ENCODE measurements around the gene DAGLB. TPM values are rescaled to one million over a fixed set of nuclear protein-coding genes. Genes with fewer than 3 reads are reported as not detected.

Gene DAGLB, protein sequence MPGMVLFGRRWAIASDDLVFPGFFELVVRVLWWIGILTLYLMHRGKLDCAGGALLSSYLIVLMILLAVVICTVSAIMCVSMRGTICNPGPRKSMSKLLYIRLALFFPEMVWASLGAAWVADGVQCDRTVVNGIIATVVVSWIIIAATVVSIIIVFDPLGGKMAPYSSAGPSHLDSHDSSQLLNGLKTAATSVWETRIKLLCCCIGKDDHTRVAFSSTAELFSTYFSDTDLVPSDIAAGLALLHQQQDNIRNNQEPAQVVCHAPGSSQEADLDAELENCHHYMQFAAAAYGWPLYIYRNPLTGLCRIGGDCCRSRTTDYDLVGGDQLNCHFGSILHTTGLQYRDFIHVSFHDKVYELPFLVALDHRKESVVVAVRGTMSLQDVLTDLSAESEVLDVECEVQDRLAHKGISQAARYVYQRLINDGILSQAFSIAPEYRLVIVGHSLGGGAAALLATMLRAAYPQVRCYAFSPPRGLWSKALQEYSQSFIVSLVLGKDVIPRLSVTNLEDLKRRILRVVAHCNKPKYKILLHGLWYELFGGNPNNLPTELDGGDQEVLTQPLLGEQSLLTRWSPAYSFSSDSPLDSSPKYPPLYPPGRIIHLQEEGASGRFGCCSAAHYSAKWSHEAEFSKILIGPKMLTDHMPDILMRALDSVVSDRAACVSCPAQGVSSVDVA
- total RNA-seq = 10 to 100 TPM; 13.1 to 13.6 TPM

DNA sequence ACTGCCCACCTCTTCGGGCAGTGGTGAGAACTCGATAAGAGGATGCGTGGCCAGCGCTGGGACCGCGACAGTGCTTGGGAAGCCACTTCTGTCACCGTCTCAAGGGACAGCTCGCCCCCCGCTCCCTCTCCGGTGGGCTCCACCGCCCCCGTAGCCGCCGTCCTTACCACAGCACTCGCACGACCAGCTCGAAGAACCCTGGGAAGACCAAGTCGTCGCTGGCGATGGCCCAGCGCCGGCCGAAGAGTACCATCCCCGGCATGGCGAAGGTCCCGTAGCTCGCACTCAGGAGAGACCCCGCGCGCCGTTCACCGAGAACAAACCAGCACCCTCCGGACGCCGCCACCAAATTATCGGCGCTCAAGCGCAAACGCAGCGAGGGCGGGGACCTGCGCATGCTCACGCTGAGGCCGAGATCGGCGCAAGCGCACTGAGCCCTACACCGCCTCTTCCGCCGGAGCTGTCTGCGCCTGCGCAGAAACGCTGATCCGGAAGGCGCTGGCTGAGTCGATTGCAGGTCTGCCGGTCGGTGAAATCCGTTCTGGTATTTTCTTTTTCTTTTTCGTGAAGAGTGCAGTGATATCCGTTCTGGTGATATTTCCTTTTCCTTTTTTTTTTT, at the start of gene DAGLB:
Gene DAGLB (minus strand): TSS at position 374 of the 619 bp plus-strand sequence. CDS start 112 bp downstream, at position 262.
- Mint-ChIP-seq H3K36me3 (ENCODE audit: low read depth) (peaks cover 20% of the 10 kb centered on the region), H3K4me1 (ENCODE audit: low read depth) (peaks cover 37% of the 10 kb centered on the region), H3K9me3 (no peaks in the 10 kb centered on the region), H3K4me3 (peak within 1 kb of the TSS; percentile 91), H3K27me3 (ENCODE audit: low read depth) (no peaks in the 10 kb centered on the region), H3K27ac (peak within 1 kb of the TSS; percentile 89)
- CTCF ChIA-PET = interaction anchor here (0.6 to 1.0 kb wide), 6 partner anchors 10 to 283 kb away, joined by 3 to 4 read pairs (median 3); no protein-coding TSS in a partner anchor
- DNase-seq = peak; percentile 96
- intact Hi-C loops (cut with micrococcal nuclease) = loop anchor here (1.0 to 5.0 kb wide), 3 partner anchors 12 to 750 kb away; partner anchors contain the start of gene ZNF12

DNA sequence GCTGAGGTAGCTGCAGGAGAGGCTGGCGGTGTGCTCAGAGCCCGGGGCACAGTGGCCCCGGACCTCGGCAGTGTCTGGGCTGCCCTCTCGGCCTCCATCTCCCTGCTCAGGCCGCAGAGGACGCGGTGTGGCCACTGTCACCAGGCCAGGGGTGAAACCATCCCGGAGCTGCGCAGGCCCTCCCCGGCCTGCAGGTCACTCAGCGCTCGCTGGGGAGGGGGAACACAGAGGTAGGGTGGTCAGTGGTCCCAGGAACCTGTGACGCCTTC, 49.8 kb upstream of the DAGLB start:
- no peak overlapping the region for H3K27ac Mint-ChIP-seq
- CTCF ChIA-PET = no interaction called here
- no peak overlapping the region for H3K4me3 Mint-ChIP-seq
- DNase-seq = no peak
- H3K36me3 Mint-ChIP-seq (ENCODE audit: low read depth) = no peaks in the 10 kb centered on the region
- intact Hi-C loops (cut with micrococcal nuclease) = no loop called here
- no peaks in the 10 kb centered on the region for H3K4me1 Mint-ChIP-seq (ENCODE audit: low read depth)
- H3K9me3 Mint-ChIP-seq = no peaks in the 10 kb centered on the region
- H3K27me3 Mint-ChIP-seq (ENCODE audit: low read depth) = no peaks in the 10 kb centered on the region

DNA sequence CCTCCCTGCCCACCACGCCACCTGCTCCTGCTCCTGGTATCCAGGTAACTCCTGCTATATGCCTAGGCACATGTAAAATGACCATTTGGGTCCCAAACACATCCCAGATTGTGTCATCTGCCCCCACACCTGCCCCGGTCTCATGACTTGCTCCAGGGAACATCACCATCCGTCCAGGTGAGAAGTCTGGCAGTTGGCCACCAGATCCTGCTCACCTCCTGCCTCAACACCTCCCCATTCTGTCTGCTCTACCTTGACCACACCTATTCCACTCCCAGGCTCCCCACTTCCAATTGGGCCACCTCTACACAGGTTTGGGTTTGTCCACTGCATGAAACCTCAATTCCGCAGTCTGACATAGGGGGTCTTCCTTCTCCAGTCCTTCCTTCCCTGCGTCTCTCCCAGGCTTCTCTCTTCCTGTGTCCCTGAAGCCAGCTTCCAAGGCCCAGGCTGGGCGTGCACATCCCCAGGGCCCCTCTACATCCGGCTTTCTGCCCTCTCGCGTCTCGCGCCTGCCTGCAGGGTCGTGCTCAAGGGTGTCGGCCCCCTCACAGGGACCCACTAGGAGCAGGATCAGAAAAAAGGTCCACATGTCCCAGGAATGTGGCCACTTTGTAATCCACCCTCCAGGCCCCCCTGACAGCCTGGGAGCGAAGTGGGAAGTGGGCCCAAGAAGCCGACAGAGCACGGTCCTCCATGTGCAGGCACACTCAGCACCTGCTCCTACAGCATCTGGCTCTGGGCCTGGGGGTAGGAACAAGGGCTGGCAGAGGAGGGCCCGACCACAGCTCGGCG, 49.3 kb upstream of the DAGLB start:
- DNase-seq = no peak
- H3K36me3 Mint-ChIP-seq (ENCODE audit: low read depth) = no peaks in the 10 kb centered on the region
- CTCF ChIA-PET = no interaction called here
- H3K4me3 Mint-ChIP-seq = no peak overlapping the region
- H3K27ac Mint-ChIP-seq = no peak overlapping the region
- no peaks in the 10 kb centered on the region for H3K4me1 Mint-ChIP-seq (ENCODE audit: low read depth)
- no peaks in the 10 kb centered on the region for H3K27me3 Mint-ChIP-seq (ENCODE audit: low read depth)
- H3K9me3 Mint-ChIP-seq = no peaks in the 10 kb centered on the region
- intact Hi-C loops (cut with micrococcal nuclease) = no loop called here

DNA sequence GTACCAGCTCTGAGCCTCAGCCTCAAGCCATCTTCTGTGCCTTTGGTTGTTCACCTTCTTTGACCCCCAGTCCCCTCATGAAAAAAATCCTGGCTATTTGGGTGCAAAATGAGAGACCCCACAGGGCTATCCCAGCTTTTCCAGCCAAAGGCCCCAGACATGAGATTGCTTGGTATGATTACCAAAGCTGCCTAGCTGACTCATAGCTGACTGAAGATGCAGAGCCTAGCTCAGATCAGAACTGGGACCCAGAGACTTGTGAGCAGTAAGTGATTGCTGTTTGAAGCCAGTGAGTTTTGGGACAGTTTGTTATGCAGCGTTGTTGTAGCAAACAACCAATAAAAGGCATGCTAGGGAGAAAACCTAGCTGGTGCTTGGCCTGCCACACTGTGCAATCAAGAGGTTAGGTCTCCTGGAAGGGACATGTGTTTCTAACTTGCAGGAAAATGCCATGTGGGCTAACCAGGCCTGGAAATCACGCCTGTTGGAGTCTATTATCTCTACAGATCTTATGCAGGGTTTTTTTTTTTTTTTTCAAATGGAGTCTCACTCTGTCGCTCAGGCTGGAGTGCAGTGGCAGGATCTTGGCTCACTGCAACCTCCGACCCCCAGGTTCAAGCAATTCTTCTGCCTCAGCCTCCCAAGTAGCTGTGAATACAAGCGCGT, 48.0 kb upstream of the DAGLB start:
- Mint-ChIP-seq H3K4me3 (no peak overlapping the region), H3K9me3 (no peaks in the 10 kb centered on the region), H3K27ac (no peak overlapping the region), H3K27me3 (ENCODE audit: low read depth) (no peaks in the 10 kb centered on the region), H3K4me1 (ENCODE audit: low read depth) (no peaks in the 10 kb centered on the region), H3K36me3 (ENCODE audit: low read depth) (no peaks in the 10 kb centered on the region)
- intact Hi-C loops (cut with micrococcal nuclease) = no loop called here
- CTCF ChIA-PET = no interaction called here
- no peak for DNase-seq

DNA sequence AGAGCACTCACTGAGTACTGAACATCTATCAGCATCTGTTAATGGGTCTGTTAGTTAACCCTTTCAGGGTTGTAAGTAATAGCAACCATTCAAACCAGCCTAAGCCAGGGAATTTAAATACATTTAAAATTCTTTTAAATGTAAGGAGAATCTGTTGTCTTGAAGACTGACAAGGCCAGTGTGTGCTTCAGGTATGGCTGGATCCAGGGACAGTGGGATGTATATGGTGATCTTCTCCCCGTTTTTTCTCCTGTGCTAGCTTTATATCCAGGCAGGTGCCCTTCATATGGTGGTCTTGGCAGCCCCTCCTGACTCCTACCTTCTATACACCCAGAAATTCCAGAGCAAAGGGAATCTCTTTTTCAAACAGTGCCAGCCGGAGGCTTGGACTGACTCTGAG, 46.6 kb upstream of the DAGLB start:
- no peaks in the 10 kb centered on the region for H3K4me1 Mint-ChIP-seq (ENCODE audit: low read depth)
- intact Hi-C loops (cut with micrococcal nuclease) = no loop called here
- no peak for DNase-seq
- H3K27me3 Mint-ChIP-seq (ENCODE audit: low read depth) = no peaks in the 10 kb centered on the region
- H3K4me3 Mint-ChIP-seq = no peak overlapping the region
- H3K9me3 Mint-ChIP-seq = no peaks in the 10 kb centered on the region
- no peak overlapping the region for H3K27ac Mint-ChIP-seq
- CTCF ChIA-PET = interaction anchor here (0.7 kb wide), 1 partner anchor 29 kb away, joined by 4 read pairs; no protein-coding TSS in a partner anchor
- no peaks in the 10 kb centered on the region for H3K36me3 Mint-ChIP-seq (ENCODE audit: low read depth)

DNA sequence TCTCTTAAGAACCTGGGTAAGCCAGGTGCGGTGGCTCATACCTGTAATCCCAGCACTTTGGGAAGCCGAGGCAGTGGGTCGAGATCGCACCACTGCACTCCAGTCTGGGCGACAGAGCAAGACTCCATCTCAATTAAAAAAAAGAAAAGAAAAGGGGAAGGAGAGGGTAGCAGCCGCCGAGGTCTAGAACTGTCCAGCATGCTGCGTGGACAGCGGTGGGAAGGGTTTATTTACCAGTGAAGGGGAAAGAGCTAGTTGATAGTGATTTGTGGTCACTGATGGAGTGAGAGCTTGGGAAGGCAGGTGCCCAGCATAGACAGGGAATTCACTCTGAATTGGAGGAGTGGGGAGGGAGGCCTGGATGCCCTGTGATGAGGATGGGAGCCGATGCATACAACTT, 43.4 kb upstream of the DAGLB start:
- CTCF ChIA-PET = no interaction called here
- DNase-seq = no peak
- intact Hi-C loops (cut with micrococcal nuclease) = no loop called here
- H3K27me3 Mint-ChIP-seq (ENCODE audit: low read depth) = no peaks in the 10 kb centered on the region
- H3K36me3 Mint-ChIP-seq (ENCODE audit: low read depth) = no peaks in the 10 kb centered on the region
- H3K27ac Mint-ChIP-seq = no peak overlapping the region
- no peaks in the 10 kb centered on the region for H3K4me1 Mint-ChIP-seq (ENCODE audit: low read depth)
- H3K9me3 Mint-ChIP-seq = no peaks in the 10 kb centered on the region
- H3K4me3 Mint-ChIP-seq = no peak overlapping the region

DNA sequence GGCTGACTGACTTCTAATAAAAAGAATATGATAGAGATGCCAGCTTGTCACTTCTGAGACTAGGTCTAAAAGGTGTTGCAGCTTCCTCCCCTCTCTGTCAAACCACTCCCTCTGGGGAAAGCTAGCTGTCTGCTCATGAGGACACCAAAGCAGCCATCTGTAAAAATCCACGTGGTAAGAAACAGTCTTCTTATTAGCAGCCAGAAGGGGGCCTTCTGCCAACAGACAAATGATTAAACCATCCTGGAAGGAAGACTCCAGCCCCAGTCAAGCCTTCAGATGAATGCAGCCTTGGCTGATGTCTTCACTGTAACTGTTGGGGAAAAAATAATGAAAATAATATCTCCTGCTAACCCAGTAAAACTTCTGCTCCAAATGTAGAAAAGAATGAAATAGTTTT, 41.9 kb upstream of the DAGLB start:
- Mint-ChIP-seq H3K9me3 (no peaks in the 10 kb centered on the region), H3K4me3 (no peak overlapping the region), H3K4me1 (ENCODE audit: low read depth) (peaks cover 4% of the 10 kb centered on the region), H3K36me3 (ENCODE audit: low read depth) (no peaks in the 10 kb centered on the region), H3K27me3 (ENCODE audit: low read depth) (no peaks in the 10 kb centered on the region), H3K27ac (no peak overlapping the region)
- CTCF ChIA-PET = interaction anchor here (1.4 kb wide), 1 partner anchor 13 kb away, joined by 3 read pairs; no protein-coding TSS in a partner anchor
- DNase-seq = no peak
- intact Hi-C loops (cut with micrococcal nuclease) = no loop called here

DNA sequence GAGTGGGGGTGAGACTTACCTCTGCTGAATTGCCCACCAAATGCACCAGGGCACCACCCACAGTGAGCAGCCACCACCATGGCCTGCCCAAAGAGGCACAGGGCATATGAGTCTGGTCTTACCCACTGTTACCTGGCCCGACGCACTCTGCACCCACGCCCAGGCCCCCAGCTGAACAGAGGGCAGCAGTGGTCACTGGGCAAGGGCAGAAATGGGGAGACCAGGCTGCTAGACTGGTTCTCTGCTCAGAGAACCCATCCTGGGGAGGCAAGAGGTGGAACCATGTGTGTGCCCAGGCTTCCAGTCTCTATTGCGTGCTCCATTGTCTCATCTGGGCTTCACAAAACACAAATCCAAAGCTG, 39.4 kb upstream of the DAGLB start:
- CTCF ChIA-PET = no interaction called here
- H3K4me3 Mint-ChIP-seq = no peak overlapping the region
- DNase-seq = no peak
- H3K36me3 Mint-ChIP-seq (ENCODE audit: low read depth) = peaks cover 1% of the 10 kb centered on the region
- H3K27me3 Mint-ChIP-seq (ENCODE audit: low read depth) = no peaks in the 10 kb centered on the region
- no peak overlapping the region for H3K27ac Mint-ChIP-seq
- peaks cover 14% of the 10 kb centered on the region for H3K4me1 Mint-ChIP-seq (ENCODE audit: low read depth)
- intact Hi-C loops (cut with micrococcal nuclease) = no loop called here
- H3K9me3 Mint-ChIP-seq = no peaks in the 10 kb centered on the region

DNA sequence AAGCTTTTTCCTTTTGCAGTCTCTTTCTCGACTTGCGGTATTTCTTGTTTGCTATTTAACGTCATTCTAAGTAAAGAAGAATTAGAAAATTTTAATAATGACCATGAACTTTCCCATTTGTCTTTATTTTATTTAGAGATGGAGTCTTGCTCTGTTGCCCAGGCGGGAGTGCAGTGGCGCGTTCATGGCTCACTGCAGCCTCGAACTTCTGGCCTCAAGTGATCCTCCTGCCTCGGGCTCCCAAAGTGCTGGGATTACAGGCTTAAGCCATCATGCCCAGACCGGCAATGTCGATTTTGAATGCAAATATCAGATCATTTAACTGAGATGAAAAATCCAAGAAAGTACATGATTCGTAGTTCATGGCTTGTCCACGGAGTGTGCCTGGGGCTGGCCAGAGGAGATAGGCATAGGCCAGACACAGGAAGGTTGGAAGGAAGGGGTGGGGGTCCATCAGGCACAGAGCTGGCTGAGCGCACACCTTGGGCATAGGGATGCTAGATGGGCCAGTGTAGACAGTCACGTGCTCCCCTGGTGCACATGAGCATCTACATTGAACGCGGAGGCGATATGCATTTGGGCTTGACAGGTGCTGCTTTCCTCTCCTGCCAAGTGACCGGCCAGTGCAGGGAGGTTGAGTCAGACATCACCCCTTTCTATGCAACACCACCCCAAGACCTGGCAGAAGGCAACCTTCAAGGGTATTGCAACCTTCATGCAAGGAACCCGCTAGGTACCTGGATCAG, 38.9 kb upstream of the DAGLB start:
- CTCF ChIA-PET = interaction anchor here (0.9 kb wide), 1 partner anchor 29 kb away, joined by 3 read pairs; no protein-coding TSS in a partner anchor
- Mint-ChIP-seq H3K36me3 (ENCODE audit: low read depth) (peaks cover 3% of the 10 kb centered on the region), H3K4me3 (no peak overlapping the region), H3K4me1 (ENCODE audit: low read depth) (peaks cover 18% of the 10 kb centered on the region), H3K9me3 (no peaks in the 10 kb centered on the region), H3K27me3 (ENCODE audit: low read depth) (no peaks in the 10 kb centered on the region), H3K27ac (no peak overlapping the region)
- no peak for DNase-seq
- intact Hi-C loops (cut with micrococcal nuclease) = no loop called here

DNA sequence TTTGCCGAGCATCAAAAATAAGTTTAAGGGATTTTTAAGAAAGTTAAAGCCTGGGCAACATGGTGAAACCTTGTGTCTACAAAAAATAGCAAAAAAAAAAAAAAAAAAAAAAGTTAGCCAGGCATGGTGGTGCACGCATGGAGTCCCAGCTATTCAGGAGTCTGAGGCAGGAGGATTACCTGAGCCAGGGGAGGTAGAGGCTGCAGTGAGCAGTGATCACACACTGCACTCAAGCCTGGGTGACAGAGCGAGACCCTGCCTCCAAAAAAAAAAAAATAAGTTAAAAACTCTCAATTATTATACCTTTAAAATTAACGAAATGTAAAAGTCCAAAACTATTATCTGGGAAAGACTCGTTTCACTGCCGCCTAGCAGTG, 35.0 kb upstream of the DAGLB start:
- no peak for DNase-seq
- H3K27me3 Mint-ChIP-seq (ENCODE audit: low read depth) = no peaks in the 10 kb centered on the region
- intact Hi-C loops (cut with micrococcal nuclease) = no loop called here
- peak overlapping the region; percentile 91 for H3K27ac Mint-ChIP-seq
- peaks cover 55% of the 10 kb centered on the region for H3K4me1 Mint-ChIP-seq (ENCODE audit: low read depth)
- H3K36me3 Mint-ChIP-seq (ENCODE audit: low read depth) = peaks cover 3% of the 10 kb centered on the region
- H3K4me3 Mint-ChIP-seq = peak overlapping the region; percentile 89
- CTCF ChIA-PET = interaction anchor here (0.7 kb wide), 1 partner anchor 21 kb away, joined by 3 read pairs; no protein-coding TSS in a partner anchor
- no peaks in the 10 kb centered on the region for H3K9me3 Mint-ChIP-seq

DNA sequence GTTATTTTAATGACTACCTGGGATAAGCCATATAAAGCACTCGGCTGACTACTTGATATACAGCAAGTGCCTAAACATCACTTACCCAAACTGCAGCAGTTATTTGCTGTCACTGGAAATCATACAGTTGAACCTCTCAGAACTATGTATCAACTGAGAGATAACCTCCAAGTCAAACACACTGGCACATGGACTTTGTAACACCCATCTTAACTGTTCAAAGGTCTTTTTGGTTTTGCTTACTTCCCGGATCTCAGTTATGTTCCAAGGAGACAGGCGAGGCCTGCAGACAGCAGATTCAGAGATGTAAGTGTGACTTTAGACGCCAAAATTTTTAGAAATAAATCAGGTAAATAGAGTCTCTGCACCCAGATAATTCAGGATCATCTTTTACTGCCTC, 34.6 kb upstream of the DAGLB start:
- Mint-ChIP-seq H3K36me3 (ENCODE audit: low read depth) (peaks cover 3% of the 10 kb centered on the region), H3K4me1 (ENCODE audit: low read depth) (peaks cover 59% of the 10 kb centered on the region), H3K9me3 (no peaks in the 10 kb centered on the region), H3K4me3 (peak overlapping the region; percentile 89), H3K27ac (no peak overlapping the region), H3K27me3 (ENCODE audit: low read depth) (no peaks in the 10 kb centered on the region)
- intact Hi-C loops (cut with micrococcal nuclease) = no loop called here
- CTCF ChIA-PET = interaction anchor here (0.7 kb wide), 1 partner anchor 21 kb away, joined by 3 read pairs; no protein-coding TSS in a partner anchor
- DNase-seq = no peak
